Esophagus squamous epithelium (tissue), 5 donors: Measurements from ENCODE around the gene MAP7D2. TPM values are rescaled to one million over a fixed set of nuclear protein-coding genes. Genes with fewer than 3 reads are reported as not detected.
"Not testable (repeated sequence)": the region's sequence is repeated elsewhere in the genome, so short reads cannot be mapped to it uniquely, and the experiment has no call there.

Experiments used
- DNase-seq: peaks from one replicate; lab custom pipeline; 2025; lab: John Stamatoyannopoulos, UW
- H3K27ac ChIP-seq, 4 donors: fragments of 200-600 bp; sonication (generic); one replicate each; pipeline ENCODE4 v1.5.1; 2016 to 2019; ENCODE audit warnings: mild to moderate bottlenecking in 1 of 4
- H3K27me3 ChIP-seq, 4 donors: fragments of 200-600 bp; sonication (generic); 1 replicate in 3 of 4; 2 replicates in 1 of 4; pipeline versions ENCODE4 v1.5.1 to v1.6.0; 2017 to 2021; ENCODE audit warnings: antibody characterized with exemption in 1 of 4
- H3K36me3 ChIP-seq, 3 donors: fragments of 200-600 bp; sonication (generic); one replicate each; pipeline ENCODE4 v1.5.1; 2016 to 2019
- H3K4me1 ChIP-seq, 3 donors: fragments of 200-600 bp; sonication (generic); one replicate each; pipeline ENCODE4 v1.5.1; 2017 to 2019
- H3K4me3 ChIP-seq, 4 donors: fragments of 200-600 bp; sonication (generic); 1 replicate in 3 of 4; 2 replicates in 1 of 4; pipeline ENCODE4 v1.5.1; 2016 to 2019; ENCODE audit warnings: mild to moderate bottlenecking in 2 of 4, moderate library complexity in 1 of 4
- H3K9me3 ChIP-seq, 3 donors: fragments of 200-600 bp; sonication (generic); one replicate each; pipeline ENCODE4 v1.5.1; 2016 to 2019
- POLR2A ChIP-seq, 4 donors: fragments of 450-650 bp; IDR thresholded peaks; one replicate each; pipeline ENCODE4 v1.6.1; 2017; ENCODE audit warnings: antibody characterized with exemption in 4 of 4, mild to moderate bottlenecking in 4 of 4, moderate library complexity in 3 of 4
- WGBS, 2 donors: methylation state at CpG; one replicate each; pipeline ENCODE4 v1.1.5; 2018; 5-methylcytosine and 5-hydroxymethylcytosine counted together
- intact Hi-C: fragments of 100-400 bp; cut with DNase I; formaldehyde crosslinking; loops from one replicate; pipeline ENCODE4 v1.15.0; 2022
- total RNA-seq, 4 donors: library from RNA; depleted of rRNA; stranded (reverse); fragments of >200 nt; gene quantifications; one replicate each; pipeline ENCODE4 v1.1.0, GENCODE V29; 2016
- TF ChIP-seq, protein P1 (sequence below), 6 experiments: fragments of 450-650 bp in 4 of 6; fragments of 200-600 bp in 2 of 6; sonication (generic) in 2 of 6; IDR thresholded peaks; one replicate each; pipeline ENCODE4 v1.5.1; 2016 to 2019; ENCODE audit warnings: antibody characterized with exemption in 6 of 6, mild to moderate bottlenecking in 4 of 6, moderate library complexity in 4 of 6
- donor health status: DM: yes; HTN: yes; CAD: no.

MAP7D2 gene
- total RNA-seq, 4 donors from 2014 or later, result 0.09 to 0.75 (median 0.38) TPM; not detected in 1

DNA sequence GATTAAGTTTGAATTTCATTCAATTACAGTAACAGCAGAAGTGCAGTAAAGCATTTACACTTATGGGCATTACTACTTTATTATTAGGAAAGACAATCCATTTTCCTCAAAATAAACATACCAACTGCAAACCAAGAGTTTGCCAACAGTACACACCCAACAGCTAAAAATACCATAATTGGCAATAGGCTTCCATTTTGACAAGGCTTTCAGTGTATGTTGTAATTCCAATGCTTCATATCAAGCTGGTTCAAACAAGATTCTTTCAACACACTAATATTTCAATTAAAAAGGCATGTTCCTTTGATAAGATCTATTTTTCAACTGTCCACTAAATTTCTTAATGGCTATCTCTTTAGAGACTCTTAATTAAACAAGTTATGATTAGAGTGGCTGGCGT, 12.8 kb upstream of the MAP7D2 start:
- Histone ChIP-seq H3K4me3 (no peak overlapping the region), H3K9me3 (no peaks in the 10 kb centered on the region), H3K36me3 (peaks cover 0 to 63% (median 14%) of the 10 kb centered on the region in 3 donors), H3K27me3 (no peaks in the 10 kb centered on the region), H3K27ac (no peak overlapping the region), H3K4me1 (peaks cover 0 to 13% (median 0%) of the 10 kb centered on the region in 3 donors)
- whole genome bisulfite sequencing, 2 donors, result 100% methylated on average over 1 of the region's 1 CpG; no CpG with 5 or more reads in 1 of the 2 donors
- TF ChIP-seq POLR2A (IDR thresholded peaks at IDR 0.05), result no peak
- TF ChIP-seq, protein P1, sequence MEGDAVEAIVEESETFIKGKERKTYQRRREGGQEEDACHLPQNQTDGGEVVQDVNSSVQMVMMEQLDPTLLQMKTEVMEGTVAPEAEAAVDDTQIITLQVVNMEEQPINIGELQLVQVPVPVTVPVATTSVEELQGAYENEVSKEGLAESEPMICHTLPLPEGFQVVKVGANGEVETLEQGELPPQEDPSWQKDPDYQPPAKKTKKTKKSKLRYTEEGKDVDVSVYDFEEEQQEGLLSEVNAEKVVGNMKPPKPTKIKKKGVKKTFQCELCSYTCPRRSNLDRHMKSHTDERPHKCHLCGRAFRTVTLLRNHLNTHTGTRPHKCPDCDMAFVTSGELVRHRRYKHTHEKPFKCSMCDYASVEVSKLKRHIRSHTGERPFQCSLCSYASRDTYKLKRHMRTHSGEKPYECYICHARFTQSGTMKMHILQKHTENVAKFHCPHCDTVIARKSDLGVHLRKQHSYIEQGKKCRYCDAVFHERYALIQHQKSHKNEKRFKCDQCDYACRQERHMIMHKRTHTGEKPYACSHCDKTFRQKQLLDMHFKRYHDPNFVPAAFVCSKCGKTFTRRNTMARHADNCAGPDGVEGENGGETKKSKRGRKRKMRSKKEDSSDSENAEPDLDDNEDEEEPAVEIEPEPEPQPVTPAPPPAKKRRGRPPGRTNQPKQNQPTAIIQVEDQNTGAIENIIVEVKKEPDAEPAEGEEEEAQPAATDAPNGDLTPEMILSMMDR (IDR thresholded peaks at IDR 0.05), result no peak
- intact Hi-C loops, result no loop called here
- DNase-seq, result no peak

DNA sequence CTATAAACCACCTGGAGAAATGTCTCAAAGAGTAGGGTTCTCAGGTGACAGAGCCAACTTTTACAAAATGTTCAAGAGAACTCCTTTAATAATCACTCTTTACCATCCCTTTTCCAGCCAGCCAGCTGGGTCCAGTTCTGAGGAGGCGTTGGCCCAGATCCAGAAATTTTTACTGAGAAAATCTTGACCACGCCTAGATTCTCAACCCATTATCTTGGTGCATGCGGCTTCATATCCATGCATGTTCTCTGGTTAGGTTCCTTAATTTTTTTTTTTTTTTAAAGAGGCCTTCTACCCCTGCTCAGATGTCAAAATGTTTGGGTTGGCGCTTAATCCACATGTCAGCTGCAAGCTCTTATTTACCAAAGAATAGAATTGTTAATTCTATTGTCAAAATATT, 12.0 kb upstream of the MAP7D2 start:
- Histone ChIP-seq H3K9me3 (no peaks in the 10 kb centered on the region), H3K27me3 (no peaks in the 10 kb centered on the region), H3K27ac (no peak overlapping the region), H3K4me1 (peaks cover 0 to 13% (median 0%) of the 10 kb centered on the region in 3 donors), H3K36me3 (peaks cover 0 to 54% (median 14%) of the 10 kb centered on the region in 3 donors), H3K4me3 (no peak overlapping the region)
- 39 to 77% methylated on average over 4 of the region's 4 CpGs for WGBS, 2 donors
- intact Hi-C loops, result no loop called here
- TF ChIP-seq, protein P1 (IDR thresholded peaks at IDR 0.05), result no peak
- TF ChIP-seq POLR2A (IDR thresholded peaks at IDR 0.05), result no peak
- DNase-seq, result no peak

DNA sequence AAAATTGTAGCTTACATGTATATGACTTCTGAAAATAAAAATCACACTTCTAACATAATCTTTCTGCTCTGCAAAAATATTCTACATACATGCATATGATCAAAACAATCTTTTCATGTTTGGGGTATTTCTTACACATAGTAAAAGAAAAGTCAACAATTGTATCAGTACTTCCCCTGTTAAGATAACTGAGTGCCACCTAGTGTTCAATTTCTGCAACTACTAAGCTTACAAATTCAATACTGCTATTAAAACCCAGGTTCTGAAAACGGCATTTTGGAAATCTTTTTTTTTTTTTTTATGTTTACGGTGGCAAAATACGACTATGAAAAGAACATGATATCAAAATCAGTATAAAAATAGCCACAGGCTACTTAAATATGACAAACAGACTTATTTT, 10.7 kb upstream of the MAP7D2 start:
- H3K4me3 ChIP-seq, H3K27ac ChIP-seq, intact Hi-C loops, H3K27me3 ChIP-seq, H3K9me3 ChIP-seq, DNase-seq: not testable (repeated sequence)
- H3K4me1 ChIP-seq, result peaks cover 0 to 13% (median 0%) of the 10 kb centered on the region in 3 donors
- WGBS, 2 donors, result 0 to 7% methylated on average over 3 of the region's 3 CpGs
- H3K36me3 ChIP-seq, result peaks cover 0 to 42% (median 5%) of the 10 kb centered on the region in 3 donors
- TF ChIP-seq, protein P1 (IDR thresholded peaks at IDR 0.05), result peak in 1 of 6 experiments; percentile 34

DNA sequence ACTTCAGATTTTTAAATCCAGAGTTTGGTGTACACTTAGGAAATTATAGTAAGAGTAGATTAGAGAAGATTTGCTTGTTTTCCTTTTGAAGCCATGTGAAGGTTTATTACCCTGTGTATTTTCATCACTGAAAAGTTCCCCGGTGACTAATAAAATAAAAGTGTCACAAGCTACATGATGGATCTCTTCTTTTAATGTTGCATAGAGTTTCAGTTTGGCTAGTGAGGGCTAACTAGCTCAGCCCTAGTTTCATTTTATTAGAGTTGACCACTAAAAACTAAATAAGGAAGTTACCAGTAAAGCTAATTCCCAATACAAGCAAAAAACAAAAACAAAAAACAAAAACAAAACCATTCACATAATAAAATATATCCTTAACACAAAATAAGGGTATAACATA, 10.1 kb upstream of the MAP7D2 start:
- peaks cover 0 to 36% (median 5%) of the 10 kb centered on the region in 3 donors for H3K36me3 ChIP-seq

DNA sequence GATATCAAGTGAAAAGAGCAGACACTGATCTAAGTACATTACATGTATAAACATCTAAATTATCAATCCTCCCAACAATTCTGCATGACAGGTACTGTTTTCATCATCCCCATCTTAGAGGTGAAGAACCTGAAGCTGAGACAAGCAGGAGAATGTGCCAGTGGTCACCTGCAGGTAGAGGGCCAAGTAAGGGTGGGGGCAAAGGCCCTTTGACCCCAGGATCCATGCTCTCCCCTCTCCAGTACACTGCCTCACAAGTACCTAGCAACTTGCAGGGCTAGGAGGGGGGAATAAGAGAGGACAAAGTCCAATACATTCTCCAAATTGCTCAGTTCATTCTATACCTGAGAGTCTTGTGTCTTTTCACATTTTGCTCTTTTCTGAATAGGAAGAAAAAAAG, 8.3 kb upstream of the MAP7D2 start:
- no peak overlapping the region for H3K27ac ChIP-seq
- H3K4me1 ChIP-seq, result peaks cover 0 to 13% (median 0%) of the 10 kb centered on the region in 3 donors
- TF ChIP-seq POLR2A (IDR thresholded peaks at IDR 0.05), result no peak
- TF ChIP-seq, protein P1 (IDR thresholded peaks at IDR 0.05), result no peak
- intact Hi-C loops, result no loop called here
- no peaks in the 10 kb centered on the region for H3K27me3 ChIP-seq
- peaks cover 0 to 17% (median 5%) of the 10 kb centered on the region in 3 donors for H3K36me3 ChIP-seq
- H3K4me3 ChIP-seq, result no peak overlapping the region
- H3K9me3 ChIP-seq, result no peaks in the 10 kb centered on the region
- no peak for DNase-seq

More for the DNA sequence above, 10.1 kb upstream of the MAP7D2 start:
- H3K27me3 ChIP-seq, H3K4me3 ChIP-seq, H3K27ac ChIP-seq, DNase-seq, intact Hi-C loops, H3K9me3 ChIP-seq: not testable (repeated sequence)
- no CpG with 5 or more reads among the region's 1 CpG for WGBS, 2 donors
- peaks cover 0 to 13% (median 0%) of the 10 kb centered on the region in 3 donors for H3K4me1 ChIP-seq
